Uterus (tissue), 2 donors: Measurements from ENCODE around the gene DNAH6.

Source experiments
- CTCF ChIP-seq, 4 experiments: fragments of 200-600 bp in 2 of 4; fragments of 450-650 bp in 2 of 4; sonication (generic) in 2 of 4; IDR thresholded peaks; one replicate each; pipeline ENCODE4 v1.5.1; 2016 to 2019; ENCODE audit warnings: antibody characterized with exemption in 4 of 4, mild to moderate bottlenecking in 2 of 4, moderate library complexity in 1 of 4
- POLR2A ChIP-seq, 2 donors: fragments of 450-650 bp; IDR thresholded peaks; one replicate each; pipeline ENCODE4 v1.6.1; 2016; ENCODE audit warnings: antibody characterized with exemption in 2 of 2, mild to moderate bottlenecking in 1 of 2, moderate library complexity in 1 of 2

GRCh38 chr2:84653302-84653701 is 137.0 kb downstream of the DNAH6 start:
- TF ChIP-seq CTCF (IDR thresholded peaks at IDR 0.05): no peak
- TF ChIP-seq POLR2A (IDR thresholded peaks at IDR 0.05): no peak
